ENCODE measurements around the gene RPF1. TPM values are rescaled to one million over a fixed set of nuclear protein-coding genes. Genes with fewer than 3 reads are reported as not detected.

RPF1 gene
- total RNA-seq, 2 experiments from 2014 or later: 67.6 to 69.4 TPM

GRCh38 chr1:84480650-84481049 is 1.6 kb downstream of the RPF1 start:
- intact Hi-C loops (cut with DNase I, micrococcal nuclease): no loop called here
- no peak for TF ChIP-seq CTCF (IDR thresholded peaks at IDR 0.05)
- ChIA-PET CTCF (interaction anchor here (1.1 to 2.2 kb wide), 5 partner anchors 10 to 44 kb away, joined by 3 to 9 read pairs (median 5); partner anchors contain the start of genes GNG5 and SPATA1), POLR2A (interaction anchor here (0.8 to 5.6 kb wide), 9 partner anchors 9 to 336 kb away, joined by 3 to 63 read pairs (median 6); partner anchors contain the start of genes CTBS, GNG5, PRKACB and SPATA1)
- Mint-ChIP-seq H3K4me3 (peak overlapping the region; percentile 74), H3K9me3 (peaks cover 6% of the 10 kb centered on the region), H3K27me3 (peaks cover 18% of the 10 kb centered on the region), H3K36me3 (ENCODE audit: low read depth) (peaks cover 63% of the 10 kb centered on the region), H3K4me1 (ENCODE audit: low read depth) (peaks cover 58% of the 10 kb centered on the region), H3K27ac (no peak overlapping the region)
- no peak overlapping the region for H3K27ac ChIP-seq (ENCODE audit: low read depth in 1 of 2, low read length in 2 of 2)
- H3K36me3 ChIP-seq (ENCODE audit: insufficient read depth, low read length): peaks cover 34% of the 10 kb centered on the region
- no peak for ATAC-seq (ENCODE audit: poor library complexity)
- H3K27me3 ChIP-seq (ENCODE audit: control insufficient read depth in 1 of 2, insufficient read depth in 2 of 2, low read length in 2 of 2): peaks cover 2 to 3% of the 10 kb centered on the region in 2 experiments
- H3K9me3 ChIP-seq (ENCODE audit: control insufficient read depth in 1 of 2, insufficient read depth in 1 of 2, low read length in 2 of 2): no peaks in the 10 kb centered on the region
- no peak for DNase-seq
- H3K4me3 ChIP-seq (ENCODE audit: low read length): peak overlapping the region; percentile 84
- H3K4me1 ChIP-seq (ENCODE audit: insufficient read depth, low read length): peaks cover 18% of the 10 kb centered on the region

GRCh38 chr1:84481317-84481716 is 2.3 kb downstream of the RPF1 start:
- no peak overlapping the region for H3K27ac ChIP-seq (ENCODE audit: low read depth in 1 of 2, low read length in 2 of 2)
- Mint-ChIP-seq H3K27ac (no peak overlapping the region), H3K9me3 (peaks cover 8% of the 10 kb centered on the region), H3K4me1 (ENCODE audit: low read depth) (peaks cover 64% of the 10 kb centered on the region), H3K27me3 (peaks cover 14% of the 10 kb centered on the region), H3K4me3 (peak overlapping the region; percentile 40), H3K36me3 (ENCODE audit: low read depth) (peaks cover 69% of the 10 kb centered on the region)
- H3K4me1 ChIP-seq (ENCODE audit: insufficient read depth, low read length): peaks cover 18% of the 10 kb centered on the region
- peaks cover 34% of the 10 kb centered on the region for H3K36me3 ChIP-seq (ENCODE audit: insufficient read depth, low read length)
- H3K4me3 ChIP-seq (ENCODE audit: low read length): no peak overlapping the region
- H3K9me3 ChIP-seq (ENCODE audit: control insufficient read depth in 1 of 2, insufficient read depth in 1 of 2, low read length in 2 of 2): no peaks in the 10 kb centered on the region
- TF ChIP-seq CTCF (IDR thresholded peaks at IDR 0.05): no peak
- no peak for ATAC-seq (ENCODE audit: poor library complexity)
- peaks cover 0 to 2% of the 10 kb centered on the region in 2 experiments for H3K27me3 ChIP-seq (ENCODE audit: control insufficient read depth in 1 of 2, insufficient read depth in 2 of 2, low read length in 2 of 2)
- POLR2A ChIA-PET: interaction anchor here (0.8 to 5.6 kb wide), 5 partner anchors 9 to 337 kb away, joined by 4 to 63 read pairs (median 6); partner anchors contain the start of genes CTBS, GNG5, PRKACB and SPATA1
- no peak for DNase-seq
- intact Hi-C loops (cut with DNase I, micrococcal nuclease): no loop called here
- CTCF ChIA-PET: interaction anchor here (1.1 to 2.2 kb wide), 2 partner anchors 25 to 44 kb away, joined by 3 to 5 read pairs; partner anchors contain the start of genes GNG5 and SPATA1

- no peak overlapping the region for H3K27ac ChIP-seq (ENCODE audit: low read depth in 1 of 2, low read length in 2 of 2)
- Mint-ChIP-seq H3K27ac (no peak overlapping the region), H3K27me3 (no peaks in the 10 kb centered on the region), H3K9me3 (peaks cover 2% of the 10 kb centered on the region), H3K36me3 (ENCODE audit: low read depth) (peaks cover 95% of the 10 kb centered on the region), H3K4me1 (ENCODE audit: low read depth) (peaks cover 46% of the 10 kb centered on the region), H3K4me3 (no peak overlapping the region)
- TF ChIP-seq CTCF (IDR thresholded peaks at IDR 0.05): no peak
- ATAC-seq (ENCODE audit: poor library complexity): no peak
- intact Hi-C loops (cut with DNase I, micrococcal nuclease): no loop called here
- H3K36me3 ChIP-seq (ENCODE audit: insufficient read depth, low read length): peaks cover 62% of the 10 kb centered on the region
- peaks cover 4% of the 10 kb centered on the region for H3K4me1 ChIP-seq (ENCODE audit: insufficient read depth, low read length)
- ChIA-PET CTCF (no interaction called here), POLR2A (interaction anchor here (0.8 to 1.0 kb wide), 2 partner anchors 9 to 18 kb away, joined by 3 to 4 read pairs; partner anchors contain the start of genes GNG5 and SPATA1)
- no peak for DNase-seq
- no peaks in the 10 kb centered on the region for H3K9me3 ChIP-seq (ENCODE audit: control insufficient read depth in 1 of 2, insufficient read depth in 1 of 2, low read length in 2 of 2)
- no peak overlapping the region for H3K4me3 ChIP-seq (ENCODE audit: low read length)
- no peaks in the 10 kb centered on the region for H3K27me3 ChIP-seq (ENCODE audit: control insufficient read depth in 1 of 2, insufficient read depth in 2 of 2, low read length in 2 of 2)
Measured at GRCh38 chr1:84488107-84488506, 9.0 kb downstream of the RPF1 start.

Data from CD4-positive, alpha-beta T cell (primary cell).